ENCODE data around the gene UNC13B.
"Not testable (repeated sequence)": the region's sequence is repeated elsewhere in the genome, so short reads cannot be mapped to it uniquely, and the experiment has no call there.

UNC13B gene

DNA sequence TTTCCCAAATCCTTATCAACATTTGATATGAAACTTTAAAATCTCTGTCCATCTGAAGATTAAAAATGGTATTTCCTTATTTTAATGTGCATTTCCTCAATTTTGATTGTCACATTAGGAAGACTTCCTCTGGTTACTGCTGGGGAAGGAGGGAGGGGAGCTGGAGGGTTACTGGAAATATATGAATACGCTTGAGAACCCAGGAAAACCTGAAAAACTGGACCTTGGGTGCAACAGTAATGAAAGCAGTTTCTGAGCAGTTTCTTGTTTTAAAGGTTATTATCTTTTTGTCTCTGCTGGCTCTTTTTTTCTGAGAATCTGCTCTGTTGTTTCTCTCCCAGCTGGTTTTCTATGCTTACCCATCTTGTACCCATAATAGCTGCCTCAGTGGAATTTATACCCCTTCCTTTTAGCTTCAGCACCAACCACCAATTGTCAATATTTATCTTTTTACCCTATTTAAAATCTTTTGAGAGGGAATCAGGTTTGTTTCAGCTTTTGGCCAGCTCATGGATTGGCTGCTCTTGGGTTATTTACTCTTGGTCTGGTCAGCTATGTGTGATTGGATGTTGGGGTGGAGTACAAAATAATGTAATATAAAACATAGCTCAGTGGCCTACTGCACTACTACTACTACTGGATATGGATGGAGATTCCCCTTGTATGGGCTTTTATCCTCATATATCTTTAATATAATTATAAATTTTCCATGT, 67.4 kb downstream of the UNC13B start:
- no peak overlapping the region for H3K27ac Mint-ChIP-seq

DNA sequence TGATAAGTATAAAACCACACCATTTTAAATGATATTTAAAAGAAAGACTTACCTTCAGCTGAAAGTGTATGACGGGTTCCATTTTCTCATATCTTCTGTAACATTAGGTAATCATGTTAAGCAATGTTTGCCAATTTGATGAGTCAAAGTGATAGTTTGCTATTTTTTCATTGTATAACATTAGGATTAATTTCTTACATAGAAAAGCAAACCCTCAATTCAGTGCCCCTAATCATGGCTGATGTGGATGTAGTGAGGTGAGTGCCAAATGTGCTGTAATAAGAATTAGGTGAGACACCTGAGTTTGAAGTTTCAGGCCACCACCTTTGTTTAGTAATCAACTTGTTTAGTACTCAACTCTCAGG, 68.0 kb downstream of the UNC13B start:
- no peaks in the 10 kb centered on the region for H3K4me1 Mint-ChIP-seq (ENCODE audit: low read depth)
- no peak overlapping the region for H3K27ac Mint-ChIP-seq
- no peak overlapping the region for H3K4me3 Mint-ChIP-seq
- no peaks in the 10 kb centered on the region for H3K36me3 Mint-ChIP-seq
- H3K27me3 Mint-ChIP-seq, result peaks cover 9% of the 10 kb centered on the region
- no peaks in the 10 kb centered on the region for H3K9me3 Mint-ChIP-seq (ENCODE audit: low read depth)

More for the DNA sequence above, 67.4 kb downstream of the UNC13B start:
- no peaks in the 10 kb centered on the region for H3K36me3 Mint-ChIP-seq
- no peak overlapping the region for H3K4me3 Mint-ChIP-seq
- peaks cover 9% of the 10 kb centered on the region for H3K27me3 Mint-ChIP-seq
- H3K4me1 Mint-ChIP-seq (ENCODE audit: low read depth), result no peaks in the 10 kb centered on the region
- no peaks in the 10 kb centered on the region for H3K9me3 Mint-ChIP-seq (ENCODE audit: low read depth)

DNA sequence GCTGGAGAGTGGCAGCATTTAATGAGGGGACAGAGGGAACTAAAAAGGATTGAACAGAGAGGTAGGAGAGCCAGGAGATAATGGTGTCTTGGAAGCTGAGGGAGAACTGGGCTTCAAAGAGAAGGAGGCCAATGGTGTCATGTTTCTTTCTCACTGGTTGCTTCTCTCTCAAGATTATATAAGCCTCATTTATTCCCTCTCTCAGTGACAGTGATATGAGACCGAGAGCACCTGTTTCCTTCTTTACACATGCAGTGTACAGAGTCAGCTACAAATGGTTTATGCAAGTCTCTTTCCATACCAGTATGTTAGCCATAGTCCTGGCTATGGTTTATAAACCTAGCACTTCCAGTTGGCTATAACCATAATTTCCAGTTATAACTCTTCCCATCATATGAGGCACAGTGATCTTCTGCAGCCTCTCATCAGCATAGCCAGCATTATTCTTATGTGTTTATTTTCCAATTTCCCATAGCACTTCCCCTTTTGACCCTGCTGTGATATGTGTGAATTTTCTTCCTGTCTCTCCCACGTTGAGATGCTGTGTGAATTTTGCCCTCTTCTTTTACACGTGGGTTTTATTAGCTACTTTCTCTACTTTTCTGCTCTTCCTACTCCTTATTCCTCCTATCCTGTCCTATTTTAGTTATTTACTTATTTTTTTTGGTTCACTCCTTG, 71.2 kb downstream of the UNC13B start:
- H3K27me3 Mint-ChIP-seq, result peaks cover 8% of the 10 kb centered on the region
- H3K9me3 Mint-ChIP-seq (ENCODE audit: low read depth), result no peaks in the 10 kb centered on the region
- no peaks in the 10 kb centered on the region for H3K4me1 Mint-ChIP-seq (ENCODE audit: low read depth)
- H3K4me3 Mint-ChIP-seq, result no peak overlapping the region
- no peak overlapping the region for H3K27ac Mint-ChIP-seq
- H3K36me3 Mint-ChIP-seq, result no peaks in the 10 kb centered on the region

DNA sequence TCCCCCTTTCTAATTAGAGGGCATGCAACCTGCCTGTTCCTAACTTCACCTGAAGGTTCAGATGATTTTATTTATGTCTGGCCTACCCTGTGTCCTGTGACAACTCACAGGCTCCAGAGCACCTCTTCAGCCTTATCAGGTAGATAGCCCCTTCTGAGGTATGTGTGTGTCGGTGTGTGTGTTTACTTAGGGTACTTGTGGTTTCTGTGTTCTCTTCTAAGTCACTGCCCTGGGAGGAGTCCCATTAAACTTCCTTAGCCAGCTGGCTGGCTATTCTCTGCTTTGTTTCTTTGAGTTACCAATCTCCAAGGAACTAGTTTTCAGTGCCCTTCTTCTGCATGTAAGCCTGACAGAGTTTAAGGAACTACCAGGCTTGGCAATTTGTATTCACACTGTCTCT, 74.9 kb downstream of the UNC13B start:
- no peaks in the 10 kb centered on the region for H3K4me1 Mint-ChIP-seq (ENCODE audit: low read depth)
- H3K27me3 Mint-ChIP-seq, result peaks cover 12% of the 10 kb centered on the region
- no peaks in the 10 kb centered on the region for H3K36me3 Mint-ChIP-seq
- no peaks in the 10 kb centered on the region for H3K9me3 Mint-ChIP-seq (ENCODE audit: low read depth)
- H3K4me3 Mint-ChIP-seq, result no peak overlapping the region
- H3K27ac Mint-ChIP-seq, result no peak overlapping the region

DNA sequence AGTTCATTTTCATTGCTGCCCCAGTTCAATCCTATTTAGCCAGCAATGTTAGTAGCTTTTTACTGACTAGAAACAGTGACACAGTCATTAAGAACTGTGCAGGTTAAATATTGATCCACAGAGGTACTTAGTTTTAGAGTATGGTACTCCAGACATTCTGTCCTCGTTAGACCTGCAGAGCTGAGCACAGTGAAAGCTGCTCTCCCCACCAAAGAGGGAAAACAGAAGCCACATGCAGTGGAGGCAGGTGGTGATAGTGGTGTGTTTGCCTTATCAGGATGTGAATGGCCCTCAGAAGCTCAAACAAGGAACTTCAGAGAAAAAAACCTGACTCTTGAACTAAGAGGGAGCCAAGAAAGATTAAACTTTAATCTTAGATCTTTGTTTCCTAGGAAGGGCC, 75.5 kb downstream of the UNC13B start:
- H3K9me3 Mint-ChIP-seq (ENCODE audit: low read depth), result no peaks in the 10 kb centered on the region
- peaks cover 13% of the 10 kb centered on the region for H3K27me3 Mint-ChIP-seq
- H3K36me3 Mint-ChIP-seq, result no peaks in the 10 kb centered on the region
- H3K4me1 Mint-ChIP-seq (ENCODE audit: low read depth), result no peaks in the 10 kb centered on the region
- no peak overlapping the region for H3K27ac Mint-ChIP-seq
- H3K4me3 Mint-ChIP-seq, result no peak overlapping the region

DNA sequence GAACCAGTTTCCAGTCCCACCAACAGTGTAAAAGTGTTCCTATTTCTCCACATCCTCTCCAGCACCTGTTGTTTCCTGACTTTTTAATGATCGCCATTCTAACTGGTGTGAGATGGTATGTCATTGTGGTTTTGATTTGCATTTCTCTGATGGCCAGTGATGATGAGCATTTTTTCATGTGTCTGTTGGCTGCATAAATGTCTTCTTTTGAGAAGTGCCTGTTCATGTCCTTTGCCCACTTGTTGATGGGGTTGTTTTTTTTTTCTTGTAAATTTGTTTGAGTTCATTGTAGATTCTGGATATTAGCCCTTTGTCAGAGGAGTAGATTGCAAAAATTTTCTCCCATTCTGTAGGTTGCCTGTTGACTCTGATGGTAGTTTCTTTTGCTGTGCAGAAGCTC, 84.1 kb downstream of the UNC13B start:
- not testable (repeated sequence) for H3K36me3 Mint-ChIP-seq; H3K4me1 Mint-ChIP-seq (ENCODE audit: low read depth); H3K27ac Mint-ChIP-seq; H3K9me3 Mint-ChIP-seq (ENCODE audit: low read depth); H3K27me3 Mint-ChIP-seq; H3K4me3 Mint-ChIP-seq

DNA sequence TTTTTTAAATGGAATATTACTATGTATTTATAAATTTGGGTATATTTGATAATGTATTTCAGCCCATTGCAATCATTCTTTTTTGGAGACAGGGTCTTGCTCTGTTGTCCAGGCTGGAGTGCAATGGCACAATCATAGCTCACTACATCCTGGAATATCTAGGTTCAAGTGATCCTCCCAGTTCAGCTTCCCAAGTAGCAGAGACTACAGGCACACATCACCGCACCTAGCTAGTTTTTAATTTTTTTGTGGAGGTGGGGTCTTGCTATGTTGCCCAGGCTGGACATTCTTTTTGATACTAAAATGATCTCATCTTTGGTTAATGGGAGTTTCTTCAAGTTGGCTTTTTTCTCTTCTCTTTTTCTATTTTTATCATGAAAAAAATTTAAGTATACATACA, 91.3 kb downstream of the UNC13B start:
- no peak overlapping the region for H3K4me3 Mint-ChIP-seq
- no peaks in the 10 kb centered on the region for H3K4me1 Mint-ChIP-seq (ENCODE audit: low read depth)
- no peaks in the 10 kb centered on the region for H3K36me3 Mint-ChIP-seq
- H3K27ac Mint-ChIP-seq, result no peak overlapping the region
- H3K27me3 Mint-ChIP-seq, result peaks cover 5% of the 10 kb centered on the region
- no peaks in the 10 kb centered on the region for H3K9me3 Mint-ChIP-seq (ENCODE audit: low read depth)

DNA sequence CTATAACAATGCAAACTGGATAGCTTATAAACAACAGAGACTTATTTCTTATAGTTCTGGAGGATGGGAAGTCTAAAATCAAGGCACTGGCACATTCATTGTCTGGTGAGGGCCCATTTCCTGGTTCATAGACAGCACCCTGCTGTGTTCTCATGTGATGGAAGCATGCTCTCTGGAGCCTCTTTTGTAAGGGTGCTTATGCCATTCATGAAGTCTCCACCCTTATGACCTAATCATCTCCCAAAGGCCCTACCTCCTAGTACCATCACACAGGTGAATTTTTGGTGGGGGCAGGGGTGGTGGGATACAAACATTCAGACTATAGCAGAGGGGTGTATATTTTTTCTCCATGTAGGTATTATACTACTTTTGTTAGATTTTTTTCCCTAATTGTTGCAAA, 92.4 kb downstream of the UNC13B start:
- Mint-ChIP-seq H3K27ac (no peak overlapping the region), H3K9me3 (ENCODE audit: low read depth) (no peaks in the 10 kb centered on the region), H3K4me3 (no peak overlapping the region), H3K4me1 (ENCODE audit: low read depth) (no peaks in the 10 kb centered on the region), H3K36me3 (no peaks in the 10 kb centered on the region), H3K27me3 (peaks cover 5% of the 10 kb centered on the region)

DNA sequence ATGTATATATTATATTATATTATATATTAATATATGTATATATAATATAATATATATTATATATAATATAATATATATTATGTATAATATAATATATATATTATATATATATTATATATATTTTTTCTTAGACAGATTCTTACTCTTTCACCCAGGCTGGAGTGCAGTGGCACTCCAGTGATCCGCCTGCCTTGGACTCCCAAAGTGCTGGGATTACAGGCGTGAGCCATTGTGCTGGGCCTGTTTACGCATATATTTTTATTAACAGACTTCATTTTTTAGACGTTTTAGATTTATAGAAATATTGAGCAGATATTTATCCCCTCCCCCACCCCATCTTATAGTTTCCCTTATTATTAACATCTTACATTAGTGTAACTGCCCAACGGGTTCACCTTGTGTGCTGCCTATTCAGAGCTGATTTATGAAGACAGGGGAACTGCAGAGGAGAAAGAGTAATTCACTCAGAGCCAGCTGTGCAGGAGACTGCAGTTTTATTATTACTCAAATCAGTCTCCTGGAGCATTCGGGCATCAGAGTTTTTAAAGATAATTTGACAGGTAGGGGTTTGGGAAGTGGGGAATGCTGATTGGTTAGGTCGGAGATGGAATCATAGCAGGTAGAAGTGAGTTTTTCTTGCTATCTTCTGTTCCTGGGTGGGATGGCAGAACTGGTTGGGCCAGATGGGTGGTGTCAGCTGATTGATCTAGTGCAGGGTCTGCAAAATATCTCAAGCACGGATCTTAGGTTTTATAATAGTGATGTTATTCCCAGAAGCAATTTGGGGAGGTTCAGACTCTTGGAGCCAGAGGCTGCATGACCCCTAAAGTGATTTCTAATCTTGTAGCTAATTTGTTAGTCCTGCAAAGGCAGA, 93.4 kb downstream of the UNC13B start:
- Mint-ChIP-seq H3K4me3 (no peak overlapping the region), H3K36me3 (no peaks in the 10 kb centered on the region), H3K4me1 (ENCODE audit: low read depth) (no peaks in the 10 kb centered on the region), H3K27me3 (peaks cover 2% of the 10 kb centered on the region), H3K27ac (no peak overlapping the region), H3K9me3 (ENCODE audit: low read depth) (no peaks in the 10 kb centered on the region)

DNA sequence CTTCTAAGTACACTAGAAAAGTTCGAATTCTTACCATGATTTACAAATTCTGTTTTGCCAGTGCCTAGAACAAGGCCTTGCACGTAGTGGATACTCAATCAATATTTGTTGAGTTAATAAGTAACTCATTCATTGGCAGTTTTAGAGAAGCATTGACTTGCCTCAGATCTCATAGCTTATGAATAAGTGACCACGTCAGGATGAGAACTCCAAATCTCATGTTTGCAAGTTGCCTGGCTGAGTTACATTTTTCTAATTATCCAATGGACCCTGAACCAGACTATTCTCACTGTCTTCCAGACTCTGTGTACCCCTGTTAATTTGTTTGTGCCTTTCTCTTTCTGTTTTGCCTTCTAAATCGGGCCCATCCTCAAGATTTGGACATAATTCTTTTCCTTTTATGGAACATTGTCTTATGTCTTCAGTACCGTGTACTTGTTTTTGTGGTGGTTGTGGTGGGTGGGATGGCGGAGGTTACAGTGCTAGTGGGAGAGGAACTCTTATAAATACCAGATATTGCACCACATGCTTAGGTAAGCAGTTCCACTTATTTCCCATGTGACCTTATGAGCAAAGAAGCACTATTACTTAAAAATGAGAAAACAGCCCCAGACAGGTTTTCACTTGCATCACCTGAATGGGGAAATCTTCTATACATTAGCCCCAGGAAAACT, 96.3 kb downstream of the UNC13B start:
- H3K27ac Mint-ChIP-seq, result no peak overlapping the region
- H3K4me3 Mint-ChIP-seq, result no peak overlapping the region
- H3K36me3 Mint-ChIP-seq, result no peaks in the 10 kb centered on the region
- no peaks in the 10 kb centered on the region for H3K4me1 Mint-ChIP-seq (ENCODE audit: low read depth)
- H3K27me3 Mint-ChIP-seq, result no peaks in the 10 kb centered on the region
- H3K9me3 Mint-ChIP-seq (ENCODE audit: low read depth), result no peaks in the 10 kb centered on the region

DNA sequence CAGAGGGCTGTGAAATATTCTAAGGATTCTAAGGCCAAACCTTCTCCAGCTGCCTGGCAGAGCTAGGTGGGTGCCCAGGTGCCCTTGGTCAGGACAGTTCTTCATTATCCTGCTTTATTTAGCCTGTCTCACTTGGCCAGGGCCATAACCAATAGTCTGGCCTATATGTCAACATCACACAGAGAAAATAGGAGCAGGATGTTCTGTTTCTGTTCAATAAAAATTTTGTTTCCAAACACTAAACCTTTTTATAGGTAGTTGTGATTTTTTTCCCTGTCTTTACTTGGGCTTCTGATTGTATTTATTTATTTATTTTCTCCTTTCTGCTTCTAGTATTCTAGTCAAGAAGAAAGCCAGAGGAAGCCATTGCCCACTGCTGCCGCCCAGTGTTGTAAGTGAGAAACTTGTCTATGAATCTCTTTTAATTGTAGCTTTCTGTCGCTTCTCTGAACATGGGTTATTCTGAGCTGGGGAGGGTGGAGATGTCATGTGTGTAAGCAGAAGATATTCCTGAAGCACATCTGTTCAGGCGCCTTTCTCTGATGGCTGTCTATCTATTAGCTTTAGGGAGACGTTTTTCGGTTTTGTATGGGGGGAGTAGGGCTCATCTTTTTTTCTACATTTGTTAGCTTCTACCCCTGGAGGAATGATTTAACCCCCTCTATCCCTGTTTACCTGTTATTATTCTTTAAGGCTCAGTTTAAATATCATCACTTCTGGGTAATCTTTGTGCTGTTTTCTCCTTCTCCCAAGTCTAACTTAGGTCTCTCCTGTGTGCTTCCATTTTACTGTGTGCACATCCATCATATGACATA, 97.1 kb downstream of the UNC13B start:
- H3K4me3 Mint-ChIP-seq, result no peak overlapping the region
- H3K9me3 Mint-ChIP-seq (ENCODE audit: low read depth), result no peaks in the 10 kb centered on the region
- no peak overlapping the region for H3K27ac Mint-ChIP-seq
- no peaks in the 10 kb centered on the region for H3K4me1 Mint-ChIP-seq (ENCODE audit: low read depth)
- H3K36me3 Mint-ChIP-seq, result no peaks in the 10 kb centered on the region
- H3K27me3 Mint-ChIP-seq, result no peaks in the 10 kb centered on the region

DNA sequence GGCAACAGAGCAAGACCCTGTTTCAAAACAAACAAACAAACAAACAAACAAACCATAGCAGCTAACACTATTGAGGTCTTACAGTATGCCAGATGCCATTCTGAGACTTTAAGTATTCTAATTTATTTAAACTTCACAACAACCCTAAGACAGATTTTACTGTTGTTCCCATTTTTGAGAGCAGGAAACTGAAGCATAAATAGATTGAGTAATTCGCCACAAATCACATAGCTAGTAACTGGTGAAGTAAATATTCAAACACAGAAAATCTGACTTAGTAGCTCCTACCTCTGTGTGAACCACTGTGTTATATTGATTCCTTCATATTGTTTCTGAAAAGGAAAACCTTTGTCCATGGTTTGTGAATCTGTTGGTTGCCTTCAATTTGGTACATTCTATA, 98.4 kb downstream of the UNC13B start:
- Mint-ChIP-seq H3K9me3 (ENCODE audit: low read depth) (no peaks in the 10 kb centered on the region), H3K27me3 (no peaks in the 10 kb centered on the region), H3K27ac (no peak overlapping the region), H3K36me3 (no peaks in the 10 kb centered on the region), H3K4me1 (ENCODE audit: low read depth) (no peaks in the 10 kb centered on the region), H3K4me3 (no peak overlapping the region)

DNA sequence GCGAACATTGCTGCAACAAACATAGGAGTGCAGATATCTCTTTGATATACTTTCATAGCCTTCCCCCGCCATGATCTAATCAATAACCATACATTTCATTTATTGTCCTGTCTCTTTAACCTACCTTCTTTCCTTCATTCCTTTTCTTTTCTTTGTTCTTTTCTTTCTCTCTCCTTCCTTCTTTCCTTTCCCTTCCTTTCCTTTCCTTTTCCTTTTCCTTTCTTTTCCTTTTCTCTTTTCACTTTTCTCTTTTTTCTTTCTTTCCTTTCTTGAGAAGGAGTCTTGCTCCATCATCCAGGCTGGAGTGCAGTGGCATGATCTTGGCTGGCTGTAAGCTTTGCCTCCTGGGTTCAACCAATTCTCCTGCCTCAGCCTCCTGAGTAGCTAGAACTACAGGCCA, 100.3 kb downstream of the UNC13B start:
- peaks cover 2% of the 10 kb centered on the region for H3K27me3 Mint-ChIP-seq
- H3K4me3 Mint-ChIP-seq, result no peak overlapping the region
- no peaks in the 10 kb centered on the region for H3K36me3 Mint-ChIP-seq
- no peaks in the 10 kb centered on the region for H3K9me3 Mint-ChIP-seq (ENCODE audit: low read depth)
- H3K4me1 Mint-ChIP-seq (ENCODE audit: low read depth), result no peaks in the 10 kb centered on the region
- no peak overlapping the region for H3K27ac Mint-ChIP-seq

DNA sequence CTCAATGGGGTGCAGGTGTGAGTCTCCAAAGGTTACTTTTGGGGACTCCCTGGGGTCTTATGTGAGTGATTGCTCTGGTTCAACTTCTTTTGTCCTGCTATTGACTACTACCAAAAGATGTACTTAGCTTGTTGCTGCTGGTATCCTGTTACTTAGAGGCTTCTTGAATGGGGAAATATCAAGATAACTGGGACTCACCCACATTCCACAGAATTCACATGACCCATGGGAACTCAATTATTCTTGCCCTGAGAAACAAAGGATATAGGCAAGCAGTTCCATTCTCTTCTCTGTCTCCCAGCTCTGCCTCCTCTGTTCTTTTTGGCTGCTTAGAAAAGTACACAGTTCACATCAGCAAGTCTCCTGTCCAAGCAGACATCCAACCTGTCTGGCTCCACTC, 105.9 kb downstream of the UNC13B start:
- no peaks in the 10 kb centered on the region for H3K36me3 Mint-ChIP-seq
- H3K4me3 Mint-ChIP-seq, result no peak overlapping the region
- H3K27me3 Mint-ChIP-seq, result peaks cover 12% of the 10 kb centered on the region
- H3K27ac Mint-ChIP-seq, result no peak overlapping the region
- H3K4me1 Mint-ChIP-seq (ENCODE audit: low read depth), result no peaks in the 10 kb centered on the region
- no peaks in the 10 kb centered on the region for H3K9me3 Mint-ChIP-seq (ENCODE audit: low read depth)
